ENCODE measurements around the gene TPM4. TPM values are rescaled to one million over a fixed set of nuclear protein-coding genes. Genes with fewer than 3 reads are reported as not detected.

TPM4 gene
- total and polyA plus RNA-seq, 2 of the 8 experiments (the other 6 are each of a cell fraction or from before 2014, with no cell fraction given): 160 to 359 TPM

- peak; percentile 59 to 63 for DNase-seq (ENCODE audit: low read depth in 1 of 2, low spot score in 2 of 2)
- Histone ChIP-seq H3K4me1 (replicated peaks in 1 of 4; ENCODE audit: control insufficient read depth in 3 of 4, insufficient read depth in 4 of 4, low read length in 3 of 4) (peaks cover 0 to 5% (median 1%) of the 10 kb centered on the region in 4 experiments; a peak in 2 of 7 replicates), H2BK20ac (ENCODE audit: low read length) (0 out of 2 replicates have a peak within 1 kb of the TSS, but pooled peaks have one; percentile 48), H2BK15ac (ENCODE audit: low read length) (0 out of 2 replicates have a peak within 1 kb of the TSS, but pooled peaks have one; percentile 31), H3K4me3 (ENCODE audit: extremely low read depth in 1 of 4, insufficient read depth in 2 of 4, low read depth in 3 of 4, low read length in 4 of 4) (peak within 1 kb of the TSS in 1 of 4 experiments; percentile 35; a peak in 2 of 8 replicates), H3K27ac (ENCODE audit: low read depth, low read length) (no peak within 1 kb of the TSS), H4K8ac (ENCODE audit: extremely low read depth, insufficient read depth, low read length) (peak within 1 kb of the TSS; percentile 62), H3K79me1 (ENCODE audit: low read depth, low read length) (no peaks in the 10 kb centered on the region), H4K91ac (replicated peaks; ENCODE audit: insufficient read length, low read length) (peak within 1 kb of the TSS; percentile 85), H3K4me2 (ENCODE audit: insufficient read depth in 1 of 2, low read depth in 2 of 2, low read length in 2 of 2) (peak within 1 kb of the TSS; percentile 33 to 34; a peak in 1 of 4 replicates), H3K23ac (ENCODE audit: insufficient read length) (no peak within 1 kb of the TSS), H3K9ac (replicated peaks in 1 of 4; ENCODE audit: extremely low read depth in 1 of 4, low read depth in 3 of 4, low read length in 3 of 4) (no peak within 1 kb of the TSS), H3K4ac (replicated peaks; ENCODE audit: insufficient read length, low read depth, low read length) (peak within 1 kb of the TSS; percentile 28), H3K23me2 (ENCODE audit: low read depth, low read length) (peaks cover 3% of the 10 kb centered on the region; the same call in 1 of the 2 replicates), H3K14ac (ENCODE audit: insufficient read length) (no peak within 1 kb of the TSS), H3K18ac (ENCODE audit: extremely low read depth, low read length) (peak within 1 kb of the TSS; percentile 27; the same call in 1 of the 2 replicates), H4K5ac (ENCODE audit: insufficient read length, low read depth, low read length) (no peak within 1 kb of the TSS), H3K79me2 (ENCODE audit: control insufficient read depth in 1 of 2, insufficient read depth in 2 of 2, low read length in 2 of 2) (no peaks in the 10 kb centered on the region), H2BK5ac (ENCODE audit: low read depth, low read length) (peak within 1 kb of the TSS; percentile 52; the same call in 1 of the 2 replicates), H3K56ac (replicated peaks; ENCODE audit: insufficient read length, low read depth, low read length) (no peak within 1 kb of the TSS), H2BK120ac (replicated peaks; ENCODE audit: low read depth, low read length) (no peak within 1 kb of the TSS), H2AK5ac (ENCODE audit: low read depth, low read length) (no peak within 1 kb of the TSS), H3K36me3 (ENCODE audit: control insufficient read depth in 2 of 4, insufficient read depth in 4 of 4, low read length in 3 of 4) (no peaks in the 10 kb centered on the region), H3K27me3 (replicated peaks in 1 of 4; ENCODE audit: control insufficient read depth in 3 of 4, extremely low read depth in 1 of 4, insufficient read depth in 3 of 4, low read length in 3 of 4) (no peaks in the 10 kb centered on the region), H4K20me1 (replicated peaks in 1 of 2; ENCODE audit: control insufficient read depth in 1 of 2, insufficient read depth in 2 of 2, low read length in 2 of 2) (no peaks in the 10 kb centered on the region), H3K9me3 (ENCODE audit: insufficient read depth in 2 of 2, low read depth in 1 of 2, low read length in 1 of 2) (no peaks in the 10 kb centered on the region), H2BK12ac (ENCODE audit: low read depth, low read length) (peak within 1 kb of the TSS; percentile 60), H2AFZ (ENCODE audit: low read length) (peak within 1 kb of the TSS; percentile 77; the same call in 1 of the 2 replicates)
- ChIA-PET POLR2A (ENCODE audit: partially characterized antibody) (interaction anchor here (0.8 to 3.5 kb wide), 8 partner anchors 8 to 69 kb away, joined by 3 to 22 read pairs (median 4); partner anchors contain the start of gene TPM4), CTCF (ENCODE audit: partially characterized antibody) (interaction anchor here (0.6 to 1.7 kb wide), 7 partner anchors 10 to 677 kb away, joined by 3 to 7 read pairs (median 4); partner anchors contain the start of gene FAM32A)
- 51% methylated on average over 13 of the region's 13 CpGs; no CpG with 5 or more reads in 1 of the 2 experiments for WGBS, 2 experiments (ENCODE audit: extremely low coverage in 1 of 2, insufficient coverage in 1 of 2, insufficient read length in 1 of 2, insufficient replicate concordance in 2 of 2, low coverage in 1 of 2, low lambda C conversion rate in 2 of 2, missing lambda C conversion rate in 1 of 2)
- no peak for FAIRE-seq
- TF ChIP-seq TBP (IDR thresholded peaks at IDR 0.05; ENCODE audit: low read depth, low read length): 0 out of 2 replicates have a peak, but pooled peaks have one; percentile 11
- peak; percentile 37; the same call in 1 of the 2 replicates for TF ChIP-seq TAF1 (IDR thresholded peaks at IDR 0.05; ENCODE audit: low read depth, low read length)
- TF ChIP-seq KDM1A (IDR thresholded peaks at IDR 0.05; ENCODE audit: borderline replicate concordance, low read length): no peak
- TF ChIP-seq BACH1 (IDR thresholded peaks at IDR 0.05; ENCODE audit: low read length): no peak
- TF ChIP-seq JUND (IDR thresholded peaks at IDR 0.05; ENCODE audit: low read length): no peak
- no peak for TF ChIP-seq GABPA (IDR thresholded peaks at IDR 0.05; ENCODE audit: borderline replicate concordance, insufficient read depth, low read length)
- no peak for TF ChIP-seq CREB1 (IDR thresholded peaks at IDR 0.05)
These were observed 67.3 kb downstream of the TPM4 start, which contains the start of gene HSH2D for GRCh38 chr19:16143399-16144215. Gene HSH2D, plus strand, starts transcription at chr19:16143685. Its CDS starts 5,066 bp downstream, at chr19:16148751.
